ENCODE results near the gene ZNF268.

The ZNF268 gene

GRCh38 chr12:133181238-133181959 is at the start of gene ZNF268:
Gene ZNF268 (plus strand): TSS chr12:133181495. CDS start chr12:133181998, 503 bp downstream.
- peak; percentile 95 for DNase-seq (ENCODE audit: low spot score)

GRCh38 chr12:133135747-133136146 is 45.5 kb upstream of the ZNF268 start:
- no peak for DNase-seq (ENCODE audit: low spot score)

GRCh38 chr12:133145981-133146380 is 35.3 kb upstream of the ZNF268 start:
- DNase-seq (ENCODE audit: low spot score) = no peak

GRCh38 chr12:133156125-133156690 is 25.1 kb upstream of the ZNF268 start:
- no peak for DNase-seq (ENCODE audit: low spot score)

GRCh38 chr12:133165776-133166175 is 15.5 kb upstream of the ZNF268 start:
- DNase-seq (ENCODE audit: low spot score) = no peak

- DNase-seq (ENCODE audit: low spot score) = no peak
Measured at GRCh38 chr12:133172491-133172890, 8.8 kb upstream of the ZNF268 start.

- DNase-seq (ENCODE audit: low spot score) = no peak
Measured at GRCh38 chr12:133174901-133175300, 6.4 kb upstream of the ZNF268 start.

- no peak for DNase-seq (ENCODE audit: low spot score)
Measured at GRCh38 chr12:133180669-133181068, 626 bp upstream of the ZNF268 start.

- DNase-seq (ENCODE audit: low spot score) = no peak
Measured at GRCh38 chr12:133190176-133190575, 8.9 kb downstream of the ZNF268 start.

GRCh38 chr12:133192847-133193246 is 11.6 kb downstream of the ZNF268 start:
- no peak for DNase-seq (ENCODE audit: low spot score)

- DNase-seq (ENCODE audit: low spot score) = no peak
Measured at GRCh38 chr12:133201888-133202287, 20.6 kb downstream of the ZNF268 start.

GRCh38 chr12:133202493-133203343 is 21.4 kb downstream of the ZNF268 start:
- no peak for DNase-seq (ENCODE audit: low spot score)

- no peak for DNase-seq (ENCODE audit: low spot score)
Measured at GRCh38 chr12:133203344-133204263, 22.3 kb downstream of the ZNF268 start.

- no peak for DNase-seq (ENCODE audit: low spot score)
Measured at GRCh38 chr12:133204264-133204603, 22.9 kb downstream of the ZNF268 start.

GRCh38 chr12:133206390-133206789 is 25.1 kb downstream of the ZNF268 start:
- no peak for DNase-seq (ENCODE audit: low spot score)

GRCh38 chr12:133215724-133216123 is 34.4 kb downstream of the ZNF268 start:
- DNase-seq (ENCODE audit: low spot score) = no peak

GRCh38 chr12:133217219-133217618 is 35.9 kb downstream of the ZNF268 start:
- no peak for DNase-seq (ENCODE audit: low spot score)

GRCh38 chr12:133220521-133220920 is 39.2 kb downstream of the ZNF268 start:
- DNase-seq (ENCODE audit: low spot score) = no peak

- no peak for DNase-seq (ENCODE audit: low spot score)
Measured at GRCh38 chr12:133221241-133221640, 39.9 kb downstream of the ZNF268 start.

- no peak for DNase-seq (ENCODE audit: low spot score)
Measured at GRCh38 chr12:133222211-133222610, 40.9 kb downstream of the ZNF268 start.

- no peak for DNase-seq (ENCODE audit: low spot score)
Measured at GRCh38 chr12:133225527-133225926, 44.2 kb downstream of the ZNF268 start.

- no peak for DNase-seq (ENCODE audit: low spot score)
Measured at GRCh38 chr12:133226690-133227089, 45.4 kb downstream of the ZNF268 start.
